Adrenal gland (tissue), 5 donors: ENCODE data around the gene GRIN2D.

ENCODE experiments used
- POLR2A ChIP-seq, 2 donors: fragments of 450-650 bp; IDR thresholded peaks; one replicate each; pipeline ENCODE4 v1.6.1; 2017; ENCODE audit warnings: antibody characterized with exemption in 2 of 2, mild to moderate bottlenecking in 2 of 2, moderate library complexity in 1 of 2
- TF ChIP-seq, protein P1 (sequence below), 6 experiments: fragments of 450-650 bp in 4 of 6; fragments of 200-600 bp in 2 of 6; sonication (generic) in 1 of 6; IDR thresholded peaks; 1 replicate in 5 of 6; 2 replicates in 1 of 6; pipeline versions ENCODE4 v1.5.1 to v1.8.0; 2016 to 2021; ENCODE audit warnings: antibody characterized with exemption in 6 of 6, mild to moderate bottlenecking in 2 of 6, moderate library complexity in 1 of 6
- donor health status: DM: no; HTN: no; CAD: no.

DNA sequence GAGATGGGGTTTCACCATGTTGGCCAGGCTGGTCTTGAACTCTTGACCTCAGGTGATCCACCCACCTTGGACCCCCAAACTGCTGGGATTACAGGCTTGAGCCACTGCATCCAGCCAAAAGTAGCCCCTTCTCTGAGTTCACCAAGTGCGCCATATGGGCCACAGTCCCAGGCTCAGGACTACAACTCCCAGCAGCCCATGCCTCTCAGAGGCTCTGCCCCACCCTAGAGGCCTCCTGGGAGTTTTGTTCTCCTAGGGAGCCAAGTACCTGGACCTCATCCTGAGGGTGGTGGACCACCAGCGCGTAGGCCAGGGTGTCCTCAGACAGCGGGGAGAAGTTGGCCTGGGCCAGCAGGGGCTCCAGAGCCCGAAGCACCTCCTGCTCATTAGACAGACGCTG, 48.6 kb upstream of the GRIN2D start:
- TF ChIP-seq, protein P1, sequence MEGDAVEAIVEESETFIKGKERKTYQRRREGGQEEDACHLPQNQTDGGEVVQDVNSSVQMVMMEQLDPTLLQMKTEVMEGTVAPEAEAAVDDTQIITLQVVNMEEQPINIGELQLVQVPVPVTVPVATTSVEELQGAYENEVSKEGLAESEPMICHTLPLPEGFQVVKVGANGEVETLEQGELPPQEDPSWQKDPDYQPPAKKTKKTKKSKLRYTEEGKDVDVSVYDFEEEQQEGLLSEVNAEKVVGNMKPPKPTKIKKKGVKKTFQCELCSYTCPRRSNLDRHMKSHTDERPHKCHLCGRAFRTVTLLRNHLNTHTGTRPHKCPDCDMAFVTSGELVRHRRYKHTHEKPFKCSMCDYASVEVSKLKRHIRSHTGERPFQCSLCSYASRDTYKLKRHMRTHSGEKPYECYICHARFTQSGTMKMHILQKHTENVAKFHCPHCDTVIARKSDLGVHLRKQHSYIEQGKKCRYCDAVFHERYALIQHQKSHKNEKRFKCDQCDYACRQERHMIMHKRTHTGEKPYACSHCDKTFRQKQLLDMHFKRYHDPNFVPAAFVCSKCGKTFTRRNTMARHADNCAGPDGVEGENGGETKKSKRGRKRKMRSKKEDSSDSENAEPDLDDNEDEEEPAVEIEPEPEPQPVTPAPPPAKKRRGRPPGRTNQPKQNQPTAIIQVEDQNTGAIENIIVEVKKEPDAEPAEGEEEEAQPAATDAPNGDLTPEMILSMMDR (IDR thresholded peaks at IDR 0.05) = no peak
- no peak for TF ChIP-seq POLR2A (IDR thresholded peaks at IDR 0.05)
